Hepatocyte (in vitro differentiated cells): ENCODE results near the gene ARL4A.

Experiments used
- CTCF ChIP-seq: fragments of 200-600 bp; sonication (generic); IDR thresholded peaks from 2 replicates; pipeline ENCODE4 v1.5.1; 2016; ENCODE audit warnings: antibody characterized with exemption, mild to moderate bottlenecking; ENCODE audit not compliant: poor library complexity
- EZH2 ChIP-seq: fragments of 200-600 bp; sonication (generic); IDR thresholded peaks from 2 replicates; pipeline ENCODE4 v1.6.1; 2016; ENCODE audit warnings: antibody characterized with exemption, mild to moderate bottlenecking, borderline replicate concordance
- EZH2phosphoT487 ChIP-seq: fragments of 200-600 bp; sonication (generic); IDR thresholded peaks from one replicate; pipeline ENCODE4 v1.6.1; 2018; ENCODE audit warnings: antibody characterized with exemption, mild to moderate bottlenecking, low read depth, moderate library complexity; ENCODE audit not compliant: unreplicated experiment, severe bottlenecking

GRCh38 chr7:12643001-12643643 lies 44.3 kb upstream of the ARL4A start:
- TF ChIP-seq CTCF (no peak), EZH2 (no peak), EZH2phosphoT487 (no peak)
